IMR-90 (cell line): ENCODE data around the gene NEK2. TPM values are rescaled to one million over a fixed set of nuclear protein-coding genes. Genes with fewer than 3 reads are reported as not detected.

ENCODE experiments used
- ATAC-seq: fragments of 200-7000 bp; cut with Tn5 transposase; 2 replicates; pipeline ENCODE4 v1.9.1; 2020; ENCODE audit warnings: low read depth, mild to moderate bottlenecking, moderate library complexity
- BruUV-seq: library from RNA; stranded (reverse); fragments of 400-500 nt; replicated peaks from 2 replicates; lab custom pipeline; 2021; lab: Mats Ljungman, UMichigan
- CTCF ChIA-PET: fragments of 300-600 bp; formaldehyde crosslinking; extraction: SDS; loops from one replicate; lab custom pipeline; 2021; ENCODE audit warnings: antibody characterized with exemption; lab: Yijun Ruan, JAX
- POLR2A ChIA-PET: fragments of 300-600 bp; sonication (Branson Sonifier 250); formaldehyde crosslinking; loops from one replicate; lab custom pipeline; 2022; ENCODE audit warnings: antibody characterized with exemption; ENCODE audit not compliant: unreplicated experiment; lab: Charles Lee
- DNase-seq: peaks from one replicate; pipeline ENCODE4 v3.0.0; 2013
- H2AFZ ChIP-seq: replicated peaks from 2 replicates; pipeline ENCODE3; 2013; ENCODE audit warnings: low read length, mild to moderate bottlenecking; ENCODE audit not compliant: poor library complexity
- H2AK5ac ChIP-seq: 2 replicates; pipeline ENCODE4 v1.6.1; 2013; ENCODE audit warnings: low read depth, low read length, inconsistent platforms
- H2AK9ac ChIP-seq: replicated peaks from 2 replicates; pipeline ENCODE3; 2013; ENCODE audit warnings: mild to moderate bottlenecking, low read depth, low read length, moderate library complexity; ENCODE audit not compliant: poor library complexity
- H2BK120ac ChIP-seq: 2 replicates; pipeline ENCODE4 v1.6.1; 2013; ENCODE audit warnings: low read depth, low read length, inconsistent platforms
- H2BK15ac ChIP-seq: 3 replicates; pipeline ENCODE4 v1.6.1; 2013; ENCODE audit warnings: low read depth, low read length, inconsistent platforms
- H2BK20ac ChIP-seq: 2 replicates; pipeline ENCODE4 v1.6.1; 2013; ENCODE audit warnings: low read depth, mild to moderate bottlenecking, inconsistent platforms, low read length, moderate library complexity
- H2BK5ac ChIP-seq: 2 replicates; pipeline ENCODE4 v1.6.1; 2013; ENCODE audit warnings: mild to moderate bottlenecking, low read depth, low read length, inconsistent platforms; ENCODE audit not compliant: poor library complexity, severe bottlenecking
- H3K14ac ChIP-seq: replicated peaks from 2 replicates; pipeline ENCODE4 v1.6.1; 2013; ENCODE audit warnings: low read depth, low read length, inconsistent platforms
- H3K18ac ChIP-seq: 2 replicates; pipeline ENCODE4 v1.6.1; 2013; ENCODE audit warnings: low read depth, low read length, control low read depth
- H3K23ac ChIP-seq: 2 replicates; pipeline ENCODE4 v1.6.1; 2013; ENCODE audit warnings: low read depth, low read length, inconsistent platforms
- H3K27ac ChIP-seq: 2 replicates; pipeline ENCODE4 v1.5.1; 2013; ENCODE audit warnings: mild to moderate bottlenecking, control low read depth, low read length; ENCODE audit not compliant: insufficient read depth
- H3K27me3 ChIP-seq: 2 replicates; pipeline ENCODE4 v1.6.1; 2013; ENCODE audit warnings: low read length; ENCODE audit not compliant: control insufficient read depth, insufficient read depth
- H3K36me3 ChIP-seq: 2 replicates; pipeline ENCODE4 v1.6.1; 2013; ENCODE audit warnings: low read length, mixed read lengths; ENCODE audit not compliant: control insufficient read depth, insufficient read depth
- H3K4ac ChIP-seq: 2 replicates; pipeline ENCODE4 v1.6.1; 2013; ENCODE audit warnings: low read depth, low read length, inconsistent platforms
- H3K4me1 ChIP-seq: 2 replicates; pipeline ENCODE4 v1.6.1; 2013; ENCODE audit warnings: low read length, mixed read lengths; ENCODE audit not compliant: control insufficient read depth, insufficient read depth
- H3K4me2 ChIP-seq: 2 replicates; pipeline ENCODE4 v1.6.1; 2013; ENCODE audit warnings: low read depth, mild to moderate bottlenecking, control low read depth, low read length, moderate library complexity
- H3K4me3 ChIP-seq: 2 replicates; pipeline ENCODE4 v1.5.1; 2013; ENCODE audit warnings: low read depth, mild to moderate bottlenecking, control low read depth, low read length, moderate library complexity; ENCODE audit not compliant: insufficient read depth
- H3K56ac ChIP-seq: 2 replicates; pipeline ENCODE4 v1.6.1; 2013; ENCODE audit warnings: low read length, inconsistent platforms; ENCODE audit not compliant: insufficient read depth; ENCODE audit errors: extremely low read depth
- H3K79me1 ChIP-seq, 2 experiments: 2 replicates each; pipeline ENCODE4 v1.6.1; 2013; ENCODE audit warnings: low read length in 2 of 2, inconsistent platforms in 1 of 2, low read depth in 1 of 2
- H3K9ac ChIP-seq: 2 replicates; pipeline ENCODE4 v1.6.1; 2013; ENCODE audit warnings: low read depth, low read length, control low read depth
- H3K9me1 ChIP-seq: 2 replicates; pipeline ENCODE4 v1.6.1; 2013; ENCODE audit warnings: low read length, inconsistent platforms; ENCODE audit not compliant: insufficient read depth
- H3K9me3 ChIP-seq: 2 replicates; pipeline ENCODE4 v1.6.1; 2013; ENCODE audit warnings: low read length; ENCODE audit not compliant: control insufficient read depth, insufficient read depth
- H4K20me1 ChIP-seq: 2 replicates; pipeline ENCODE4 v1.6.1; 2013; ENCODE audit warnings: low read length, inconsistent platforms; ENCODE audit not compliant: insufficient read depth
- H4K5ac ChIP-seq: 2 replicates; pipeline ENCODE4 v1.6.1; 2013; ENCODE audit warnings: mild to moderate bottlenecking, low read depth, low read length, control low read depth
- H4K8ac ChIP-seq, 2 experiments: 2 replicates each; pipeline ENCODE4 v1.6.1; 2013; ENCODE audit warnings: low read depth in 2 of 2, low read length in 2 of 2, control low read depth in 1 of 2, inconsistent platforms in 1 of 2
- H4K91ac ChIP-seq: 2 replicates; pipeline ENCODE4 v1.6.1; 2013; ENCODE audit warnings: low read depth, low read length, inconsistent platforms; ENCODE audit not compliant: insufficient read depth
- BHLHE40 ChIP-seq: fragments of 150-350 bp; IDR thresholded peaks from 2 replicates; pipeline ENCODE4 v1.6.1; 2016; ENCODE audit warnings: mild to moderate bottlenecking, low read depth, low read length
- CEBPB ChIP-seq: IDR thresholded peaks from 2 replicates; pipeline ENCODE4 v1.6.1; 2012; ENCODE audit warnings: low read depth, low read length, improper control_type of control experiment
- ELK1 ChIP-seq: fragments of 150-350 bp; IDR thresholded peaks from 2 replicates; pipeline ENCODE4 v1.6.1; 2016; ENCODE audit warnings: low read depth, mild to moderate bottlenecking, low read length, moderate library complexity, borderline replicate concordance
- MAZ ChIP-seq: IDR thresholded peaks from 2 replicates; pipeline ENCODE4 v1.6.1; 2012; ENCODE audit warnings: low read depth, mild to moderate bottlenecking, low read length, improper control_type of control experiment, moderate library complexity, borderline replicate concordance
- MXI1 ChIP-seq: IDR thresholded peaks from 2 replicates; pipeline ENCODE4 v1.6.1; 2012; ENCODE audit warnings: low read depth, mild to moderate bottlenecking, low read length, moderate library complexity, borderline replicate concordance
- NFE2L2 ChIP-seq: fragments of 150-350 bp; IDR thresholded peaks from 2 replicates; pipeline ENCODE4 v1.6.1; 2016; ENCODE audit warnings: low read depth, mild to moderate bottlenecking, low read length
- POLR2A ChIP-seq: IDR thresholded peaks from 2 replicates; pipeline ENCODE4 v1.6.1; 2012; ENCODE audit warnings: mild to moderate bottlenecking, low read depth, low read length
- RCOR1 ChIP-seq: IDR thresholded peaks from 2 replicates; pipeline ENCODE4 v1.6.1; 2012; ENCODE audit warnings: mild to moderate bottlenecking, low read length, improper control_type of control experiment; ENCODE audit not compliant: insufficient replicate concordance
- USF2 ChIP-seq: fragments of 150-350 bp; IDR thresholded peaks from 2 replicates; pipeline ENCODE4 v1.6.1; 2017; ENCODE audit warnings: mild to moderate bottlenecking, antibody characterized with exemption, low read length, low read depth
- WGBS, 2 experiments: methylation state at CpG; one replicate each; pipeline versions ENCODE4 v1.1.5 to v1.1.7; 2013; ENCODE audit warnings: missing lambda C conversion rate in 2 of 2; ENCODE audit not compliant: insufficient read length in 1 of 2; ENCODE audit errors: extremely low coverage in 2 of 2; 5-methylcytosine and 5-hydroxymethylcytosine counted together
- dilution Hi-C: fragments of 300-500 bp; cut with HindIII; formaldehyde crosslinking; loops from one replicate; pipeline ENCODE4 v1.14.3; 2018; ENCODE audit warnings: low sequenced_read_pairs; ENCODE audit not compliant: unreplicated experiment
- in situ Hi-C: fragments of 300-500 bp; cut with MboI; formaldehyde crosslinking; loops from 3 replicates; pipeline ENCODE4 v1.14.3; 2019; ENCODE audit warnings: low sequenced_read_pairs, inconsistent platforms, mixed read lengths
- intact Hi-C: fragments of 100-400 bp; cut with micrococcal nuclease; formaldehyde crosslinking; loops from 2 replicates; pipeline ENCODE4 v1.10.0; 2022
- polyA plus RNA-seq, 3 experiments: library from polyadenylated mRNA; depleted of rRNA; stranded (reverse); fragments of >200 nt; gene quantifications; 2 replicates each; pipeline ENCODE4 v1.2.3, GENCODE V29; 2012; ENCODE audit warnings: low replicate concordance in 1 of 3
- total RNA-seq: library from RNA; depleted of rRNA; stranded (reverse); fragments of >200 nt; gene quantifications from 2 replicates; pipeline ENCODE4 v1.2.3, GENCODE V29; 2012
- TF ChIP-seq, protein P1 (sequence below): conservative IDR thresholded peaks from 2 replicates; pipeline ENCODE4 v1.5.1; 2012; ENCODE audit warnings: mild to moderate bottlenecking, low read depth, low read length, improper control_type of control experiment

Gene NEK2
- total and polyA plus RNA-seq, 2 of the 4 experiments (the other 2 are of a cell fraction): 9.9 to 26.0 TPM

DNA sequence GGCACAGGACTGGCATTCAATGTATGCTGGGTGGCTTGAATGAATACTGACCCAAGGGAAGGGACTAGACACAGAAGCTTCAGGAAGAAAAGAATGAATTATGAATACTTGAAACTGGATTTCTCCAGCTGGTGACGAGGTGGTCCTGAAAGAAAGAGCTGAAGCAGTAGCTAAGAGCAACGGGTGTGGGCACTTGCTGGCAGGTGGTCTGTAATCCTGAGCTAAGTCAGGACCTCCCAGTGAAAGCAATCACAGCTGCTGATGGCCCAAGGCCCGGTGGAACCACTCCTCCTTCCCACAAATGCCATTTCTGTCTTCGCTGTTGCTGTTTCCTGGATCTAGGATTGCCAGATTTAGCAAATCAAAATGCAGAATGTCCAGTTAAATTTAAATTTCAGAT is 47.0 kb downstream of the NEK2 start (continued):
- TF ChIP-seq, protein P1, sequence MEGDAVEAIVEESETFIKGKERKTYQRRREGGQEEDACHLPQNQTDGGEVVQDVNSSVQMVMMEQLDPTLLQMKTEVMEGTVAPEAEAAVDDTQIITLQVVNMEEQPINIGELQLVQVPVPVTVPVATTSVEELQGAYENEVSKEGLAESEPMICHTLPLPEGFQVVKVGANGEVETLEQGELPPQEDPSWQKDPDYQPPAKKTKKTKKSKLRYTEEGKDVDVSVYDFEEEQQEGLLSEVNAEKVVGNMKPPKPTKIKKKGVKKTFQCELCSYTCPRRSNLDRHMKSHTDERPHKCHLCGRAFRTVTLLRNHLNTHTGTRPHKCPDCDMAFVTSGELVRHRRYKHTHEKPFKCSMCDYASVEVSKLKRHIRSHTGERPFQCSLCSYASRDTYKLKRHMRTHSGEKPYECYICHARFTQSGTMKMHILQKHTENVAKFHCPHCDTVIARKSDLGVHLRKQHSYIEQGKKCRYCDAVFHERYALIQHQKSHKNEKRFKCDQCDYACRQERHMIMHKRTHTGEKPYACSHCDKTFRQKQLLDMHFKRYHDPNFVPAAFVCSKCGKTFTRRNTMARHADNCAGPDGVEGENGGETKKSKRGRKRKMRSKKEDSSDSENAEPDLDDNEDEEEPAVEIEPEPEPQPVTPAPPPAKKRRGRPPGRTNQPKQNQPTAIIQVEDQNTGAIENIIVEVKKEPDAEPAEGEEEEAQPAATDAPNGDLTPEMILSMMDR: no peak
- TF ChIP-seq BHLHE40: no peak
- no peak for TF ChIP-seq CEBPB

GRCh38 chr1:211627259-211627658 is 48.2 kb downstream of the NEK2 start:
- no peak overlapping the region for H2BK5ac ChIP-seq
- no peak overlapping the region for H3K9ac ChIP-seq
- ChIA-PET CTCF (no interaction called here), POLR2A (no interaction called here)
- no peaks in the 10 kb centered on the region for H3K27me3 ChIP-seq
- no peaks in the 10 kb centered on the region; the same call in 1 of the 2 replicates for H3K9me1 ChIP-seq
- in situ Hi-C loops (no loop called here), dilution Hi-C loops (no loop called here), intact Hi-C loops (no loop called here)
- no peak overlapping the region for H3K23ac ChIP-seq
- H2BK15ac ChIP-seq: no peak overlapping the region
- no peak overlapping the region for H3K56ac ChIP-seq
- DNase-seq: no peak
- H2AFZ ChIP-seq: no peak overlapping the region
- H3K27ac ChIP-seq: no peak overlapping the region
- no peak overlapping the region for H2AK5ac ChIP-seq
- H3K9me3 ChIP-seq: no peaks in the 10 kb centered on the region
- no peaks in the 10 kb centered on the region for H4K20me1 ChIP-seq
- no peak overlapping the region for H4K5ac ChIP-seq
- H3K36me3 ChIP-seq: no peaks in the 10 kb centered on the region
- H3K4ac ChIP-seq: no peak overlapping the region
- no peak overlapping the region for H4K8ac ChIP-seq
- H3K14ac ChIP-seq: no peak overlapping the region
- H3K4me3 ChIP-seq: no peak overlapping the region
- no TSS peak for BruUV-seq
- no peak overlapping the region for H2BK20ac ChIP-seq
- ATAC-seq: no peak
- H4K91ac ChIP-seq: no peak overlapping the region
- H3K18ac ChIP-seq: no peak overlapping the region
- no peak overlapping the region for H3K4me2 ChIP-seq
- WGBS, 2 experiments: 86% methylated on average over 1 of the region's 4 CpGs; no CpG with 5 or more reads in 1 of the 2 experiments
- H3K4me1 ChIP-seq: no peaks in the 10 kb centered on the region; the same call in 1 of the 2 replicates
- H2AK9ac ChIP-seq: no peak overlapping the region
- H2BK120ac ChIP-seq: no peak overlapping the region
- no peaks in the 10 kb centered on the region for H3K79me1 ChIP-seq
- TF ChIP-seq MAZ: no peak
- TF ChIP-seq, protein P1: no peak
- TF ChIP-seq USF2: no peak
- no peak for TF ChIP-seq BHLHE40
- TF ChIP-seq CEBPB: no peak
- TF ChIP-seq MXI1: no peak
- no peak for TF ChIP-seq POLR2A
- no peak for TF ChIP-seq RCOR1
- TF ChIP-seq NFE2L2: no peak
- TF ChIP-seq ELK1: no peak
